HG03378 (cell line): ENCODE data around the gene NTN5.
"Not testable (repeated sequence)": the region's sequence is repeated elsewhere in the genome, so short reads cannot be mapped to it uniquely, and the experiment has no call there.

ENCODE experiments used
- ATAC-seq: cut with Tn5 transposase; IDR thresholded peaks from one replicate; pipeline ENCODE4 v1.9.1; 2021; ENCODE audit warnings: mild to moderate bottlenecking, moderate library complexity; ENCODE audit not compliant: unreplicated experiment

The NTN5 gene

GRCh38 chr19:48702701-48703100 lies 29.9 kb upstream of the NTN5 start:
- no peak for ATAC-seq

- no peak for ATAC-seq
Measured at GRCh38 chr19:48698046-48698445, 25.2 kb upstream of the NTN5 start.

- ATAC-seq, result no peak
Measured at GRCh38 chr19:48696353-48697010, 23.7 kb upstream of the NTN5 start.

GRCh38 chr19:48695743-48696352 lies 23.0 kb upstream of the NTN5 start, which contains the start of gene FUT2:
TSS of gene FUT2 (plus strand) at chr19:48695971. CDS start at chr19:48702957, 6,986 bp downstream.
- no peak for ATAC-seq

- ATAC-seq, result not testable (repeated sequence)
Measured at GRCh38 chr19:48693629-48694028, 20.8 kb upstream of the NTN5 start.

- ATAC-seq, result no peak
Measured at GRCh38 chr19:48689449-48689848, 16.6 kb upstream of the NTN5 start.

- ATAC-seq, result no peak
Measured at GRCh38 chr19:48687776-48688175, 15.0 kb upstream of the NTN5 start.

GRCh38 chr19:48686637-48687036 lies 13.8 kb upstream of the NTN5 start:
- ATAC-seq, result not testable (repeated sequence)

- no peak for ATAC-seq
Measured at GRCh38 chr19:48686088-48686487, 13.3 kb upstream of the NTN5 start.

- ATAC-seq, result no peak
Measured at GRCh38 chr19:48685583-48685982, 12.8 kb upstream of the NTN5 start.

- ATAC-seq, result no peak
Measured at GRCh38 chr19:48683349-48683748, 10.5 kb upstream of the NTN5 start.

GRCh38 chr19:48681127-48681470 lies 8.3 kb upstream of the NTN5 start:
- ATAC-seq, result no peak

GRCh38 chr19:48680436-48681126 lies 7.8 kb upstream of the NTN5 start:
- no peak for ATAC-seq

GRCh38 chr19:48680006-48680405 lies 7.2 kb upstream of the NTN5 start:
- ATAC-seq, result not testable (repeated sequence)

- ATAC-seq, result no peak
Measured at GRCh38 chr19:48678201-48678600, 5.4 kb upstream of the NTN5 start.

GRCh38 chr19:48676887-48677286 lies 4.1 kb upstream of the NTN5 start:
- ATAC-seq, result no peak

GRCh38 chr19:48676487-48676886 lies 3.7 kb upstream of the NTN5 start:
- no peak for ATAC-seq

GRCh38 chr19:48674921-48675824 lies 2.4 kb upstream of the NTN5 start:
- no peak for ATAC-seq

- ATAC-seq, result no peak
Measured at GRCh38 chr19:48674216-48674809, 1.5 kb upstream of the NTN5 start.

GRCh38 chr19:48673436-48674100 lies 751 bp upstream of the NTN5 start:
- no peak for ATAC-seq
